Muscle of back (tissue), 11 donors: ENCODE measurements around the gene ATXN1. TPM values are rescaled to one million over a fixed set of nuclear protein-coding genes. Genes with fewer than 3 reads are reported as not detected.
A peak's percentile ranks its signal among the peaks of the same experiment; 100 is the strongest.

Experiments
- DNase-seq, 3 donors: peaks; one replicate each; pipeline versions ENCODE4 v3.0.0 to v3.0.0-alpha.2; 2013
- polyA plus RNA-seq, 10 donors: library from polyadenylated mRNA; unstranded; fragments of 120-200 nt; gene quantifications; one replicate each; pipeline ENCODE4 v1.2.1, GENCODE V29; 2013; ENCODE audit not compliant: insufficient read length in 10 of 10

ATXN1 gene
- polyA plus RNA-seq, 10 donors = 13.6 to 16.9 (median 15.0) TPM

GRCh38 chr6:16446273-16446672 lies 315.0 kb downstream of the ATXN1 start:
- no peak for DNase-seq

GRCh38 chr6:16442031-16442430 lies 319.2 kb downstream of the ATXN1 start:
- no peak for DNase-seq

- no peak for DNase-seq
These were observed 320.0 kb downstream of the ATXN1 start for GRCh38 chr6:16441262-16441661.

- no peak for DNase-seq
These were observed 320.5 kb downstream of the ATXN1 start for GRCh38 chr6:16440636-16441212.

DNA sequence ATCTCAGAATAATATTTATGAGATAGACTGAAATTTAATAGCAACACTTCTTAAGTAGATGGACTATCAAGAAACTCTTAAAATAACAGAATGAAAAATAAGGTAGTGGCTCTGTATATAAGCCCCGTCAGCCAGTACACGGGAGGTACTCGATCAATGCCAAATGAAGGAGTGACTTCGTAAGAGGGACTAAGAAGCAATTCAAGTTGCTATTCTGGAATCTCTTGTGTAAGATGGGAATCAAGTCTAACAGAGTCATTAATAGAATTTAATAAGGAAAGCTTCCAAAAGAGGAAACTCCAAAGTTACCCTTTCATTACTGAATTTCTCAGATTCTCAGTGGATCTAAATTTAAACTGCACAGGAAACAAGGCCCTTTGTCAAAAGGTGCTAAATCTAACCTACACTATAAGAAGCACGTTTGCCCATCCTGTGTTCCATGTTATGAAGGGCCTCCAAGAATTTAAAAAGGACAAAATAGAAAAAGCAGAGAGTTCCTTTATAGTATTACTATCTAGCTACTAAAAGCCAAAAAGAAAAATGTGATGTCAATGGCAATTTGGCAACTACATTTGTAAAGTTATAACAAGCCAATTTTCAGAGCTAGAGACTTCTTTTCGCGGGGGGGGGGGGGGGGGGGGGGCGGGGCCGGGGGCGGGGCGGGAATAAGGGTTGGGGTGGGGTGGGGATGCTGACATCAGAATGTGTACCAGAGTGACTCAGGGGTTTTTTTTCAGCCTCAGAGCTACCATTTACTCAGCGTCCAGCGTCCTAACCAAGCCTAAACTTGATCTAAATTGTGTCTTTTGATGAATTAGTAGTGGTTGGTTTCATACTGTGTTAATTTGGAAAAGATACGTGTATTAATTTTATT lies 322.3 kb downstream of the ATXN1 start:
- peak in 1 of 3 donors; percentile 60 for DNase-seq

- DNase-seq = no peak
These were observed 323.3 kb downstream of the ATXN1 start for GRCh38 chr6:16437984-16438383.

DNA sequence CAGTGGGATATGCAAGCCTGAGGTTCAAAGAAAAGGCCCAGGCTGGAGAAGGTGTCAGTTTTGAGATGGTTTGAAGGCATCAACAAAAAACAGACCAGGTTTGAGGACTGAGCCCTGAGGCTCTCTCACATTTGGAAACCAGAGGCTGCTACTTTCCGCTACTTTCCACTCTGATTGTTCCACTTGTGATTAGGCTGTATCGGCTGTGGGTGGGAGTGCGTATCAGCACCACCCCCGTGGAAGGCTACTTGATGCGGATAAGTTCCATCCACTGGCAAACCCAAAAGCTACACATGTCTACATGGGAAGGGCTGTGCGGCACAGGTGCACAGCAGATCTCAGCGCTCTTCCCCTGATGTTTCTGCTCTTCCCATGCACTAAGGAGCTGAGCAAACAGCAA lies 324.2 kb downstream of the ATXN1 start:
- DNase-seq = no peak

DNA sequence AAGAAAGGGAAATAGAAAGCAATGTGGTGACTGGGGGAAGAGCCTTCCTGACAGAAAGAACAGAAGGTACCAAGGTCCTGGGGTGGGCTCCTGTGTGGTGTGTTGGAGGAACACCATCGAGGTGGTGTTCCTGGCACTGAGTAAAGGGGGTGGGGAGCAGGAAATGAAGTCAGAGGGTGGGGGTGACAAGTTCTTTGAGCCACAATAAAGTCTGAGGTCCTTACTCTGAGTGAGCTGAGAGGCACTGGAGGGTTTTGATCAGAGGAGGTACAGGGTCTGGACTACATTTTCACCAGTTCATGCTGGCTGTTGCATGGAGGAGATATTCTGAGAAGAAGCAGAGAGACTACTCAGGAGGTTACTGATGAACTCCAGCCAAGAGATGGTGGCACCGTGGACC lies 324.7 kb downstream of the ATXN1 start:
- no peak for DNase-seq

- DNase-seq = no peak
These were observed 326.4 kb downstream of the ATXN1 start for GRCh38 chr6:16434885-16435284.

DNA sequence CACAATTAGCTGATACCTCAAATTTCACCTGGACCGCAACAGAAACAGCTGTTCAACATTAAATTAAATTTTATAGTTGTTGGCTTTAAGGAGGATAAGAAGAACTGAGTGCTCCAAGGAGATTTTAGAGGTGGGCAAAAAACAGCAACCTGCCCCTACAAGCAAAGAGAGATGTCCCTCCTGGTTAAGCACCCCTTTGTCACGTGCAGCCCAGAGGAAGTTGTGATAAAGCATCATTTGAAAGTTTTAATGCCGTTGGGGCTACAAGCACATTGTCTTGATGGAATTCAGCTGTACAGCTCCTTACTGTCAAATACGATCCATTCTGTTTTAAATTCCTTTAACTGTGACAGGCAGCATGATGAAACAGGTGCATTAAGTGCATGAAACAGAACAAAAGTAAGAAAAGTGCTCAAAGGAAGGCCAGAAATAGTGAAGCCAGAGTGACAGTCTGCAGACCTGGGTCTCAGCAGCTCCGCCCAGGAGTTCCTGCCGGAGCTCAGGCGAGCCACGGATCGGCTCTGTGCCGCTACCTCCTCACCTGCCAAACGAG lies 327.8 kb downstream of the ATXN1 start:
- DNase-seq = no peak

- DNase-seq = peak; percentile 85 to 91 (median 86)
These were observed 328.9 kb downstream of the ATXN1 start for GRCh38 chr6:16432075-16433032.

- DNase-seq = no peak
These were observed 330.2 kb downstream of the ATXN1 start for GRCh38 chr6:16431106-16431505.

- peak; percentile 41 to 77 (median 47) for DNase-seq
These were observed 330.7 kb downstream of the ATXN1 start for GRCh38 chr6:16430391-16431089.

DNA sequence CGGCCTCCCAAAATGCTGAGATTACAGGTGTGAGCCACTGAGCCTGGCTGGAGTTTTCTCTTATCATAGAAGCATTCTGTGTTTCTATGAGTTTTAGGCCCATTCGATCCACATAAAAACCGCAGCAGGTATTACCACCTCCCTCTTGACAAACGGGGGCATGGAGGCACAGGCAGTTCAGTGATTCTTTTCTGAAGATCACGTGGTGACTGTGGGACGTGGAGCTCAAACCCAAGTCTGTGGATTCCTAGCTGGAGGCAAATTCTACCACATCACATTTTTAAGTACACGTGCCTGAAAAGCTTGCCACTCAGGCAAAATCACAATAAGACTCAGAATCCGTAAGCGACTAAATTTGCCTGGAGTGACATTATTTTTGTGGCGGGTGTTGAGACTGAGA lies 331.6 kb downstream of the ATXN1 start:
- no peak for DNase-seq

- no peak for DNase-seq
These were observed 334.1 kb downstream of the ATXN1 start for GRCh38 chr6:16427124-16427523.

GRCh38 chr6:16425881-16426615 lies 335.2 kb downstream of the ATXN1 start:
- no peak for DNase-seq

DNA sequence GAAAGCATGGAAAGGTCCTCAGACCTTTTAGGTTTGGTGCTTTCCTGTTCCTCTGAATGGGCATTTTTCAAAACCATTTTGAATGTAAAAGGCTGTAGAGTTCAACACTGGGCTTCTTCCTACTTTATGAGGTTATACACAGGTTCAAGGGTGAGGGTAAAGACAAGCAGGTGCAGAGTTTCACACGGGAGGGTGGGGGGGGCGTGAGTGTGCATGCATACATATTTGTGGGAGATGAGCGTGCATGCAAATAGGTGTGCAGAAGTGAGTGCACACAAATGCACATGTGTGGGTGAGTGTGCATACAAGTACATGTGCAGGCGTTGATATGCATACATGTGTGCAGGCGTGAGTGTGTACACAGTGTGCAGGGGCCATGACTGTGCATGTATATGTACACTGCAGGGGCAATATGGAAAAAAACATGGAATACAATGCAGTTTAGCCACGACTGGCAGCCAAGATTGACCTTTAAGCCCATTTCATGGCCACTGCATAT lies 339.7 kb downstream of the ATXN1 start:
- no peak for DNase-seq

DNA sequence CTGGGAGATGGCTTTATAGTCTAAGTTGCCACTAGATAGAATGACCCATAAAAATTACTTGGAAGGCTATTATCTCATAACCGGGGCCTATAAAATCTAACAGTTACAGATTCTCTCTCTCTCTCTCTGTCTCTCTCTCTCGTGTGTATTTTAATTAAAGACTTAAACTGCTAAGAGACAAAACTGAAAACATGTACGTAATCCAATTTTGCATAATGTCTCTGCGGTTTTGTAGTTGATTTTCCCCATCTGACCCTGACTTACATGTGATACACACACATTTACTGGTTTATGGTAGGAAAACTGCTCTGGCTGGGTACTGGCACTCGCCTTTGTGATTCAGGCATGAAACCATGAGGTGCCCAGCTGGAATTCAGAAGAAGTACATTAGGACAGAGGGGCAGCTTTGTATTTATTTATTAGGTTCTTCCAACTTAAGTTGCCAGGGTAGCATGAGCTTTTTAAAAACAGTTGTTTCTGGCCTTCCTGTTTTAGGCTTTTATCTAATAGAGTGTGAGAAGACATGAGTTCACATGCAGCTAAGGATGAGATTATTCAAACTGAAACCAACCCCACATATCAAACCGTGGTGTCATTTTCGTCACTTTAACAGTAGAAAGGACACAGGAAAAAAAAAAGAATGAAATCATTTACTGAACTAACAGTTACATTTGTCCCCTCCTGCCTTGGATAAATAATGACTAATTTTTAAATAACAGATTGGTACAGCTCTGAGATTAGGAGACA lies 340.4 kb downstream of the ATXN1 start:
- no peak for DNase-seq

DNA sequence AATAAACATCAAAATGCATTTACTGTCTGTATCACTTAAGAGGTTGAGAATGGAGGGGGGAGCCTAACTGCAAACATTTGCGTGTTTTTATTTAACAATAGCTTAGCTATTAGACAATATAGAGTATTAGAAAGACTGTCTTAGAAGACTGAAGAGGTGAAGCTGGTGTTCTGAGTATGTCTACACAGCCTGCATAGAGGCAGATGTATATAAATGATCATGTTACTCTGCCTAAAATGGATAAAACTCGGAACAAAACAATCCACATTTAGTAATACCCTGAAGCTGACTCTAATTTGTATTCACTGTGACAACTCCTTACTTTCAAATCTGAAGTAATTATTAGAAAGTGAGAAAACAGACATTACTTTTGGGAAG lies 340.9 kb downstream of the ATXN1 start:
- DNase-seq = no peak
